WTC11 (cell line): ENCODE results near the gene NCAM2. TPM values are rescaled to one million over a fixed set of nuclear protein-coding genes. Genes with fewer than 3 reads are reported as not detected.

Source experiments
- ATAC-seq: fragments of 200-7000 bp; cut with Tn5 transposase; 2 replicates; pipeline ENCODE4 v1.10.0; 2021; ENCODE audit warnings: mild to moderate bottlenecking, moderate library complexity
- CTCF ChIA-PET: fragments of 300-600 bp; sonication (Branson Sonifier 250); formaldehyde crosslinking; loops from one replicate; lab custom pipeline; 2021; ENCODE audit warnings: antibody characterized with exemption; lab: Charles Lee
- POLR2A ChIA-PET: fragments of 350-600 bp; sonication (Branson Sonifier 250); formaldehyde crosslinking; loops from one replicate; lab custom pipeline; 2021; ENCODE audit warnings: antibody characterized with exemption; lab: Charles Lee
- DNase-seq: peaks from one replicate; pipeline ENCODE4 v3.0.0; 2021; ENCODE audit warnings: low spot score
- H3K27ac Mint-ChIP-seq: 2 replicates; pipeline ENCODE4 v1.8.0; 2021; ENCODE audit warnings: mixed read lengths
- H3K27me3 Mint-ChIP-seq: 2 replicates; pipeline ENCODE4 v1.8.0; 2021; ENCODE audit warnings: low read depth, mild to moderate bottlenecking, moderate library complexity, mixed read lengths
- H3K36me3 Mint-ChIP-seq: 2 replicates; pipeline ENCODE4 v1.8.0; 2021; ENCODE audit warnings: mixed read lengths
- H3K4me1 Mint-ChIP-seq: 2 replicates; pipeline ENCODE4 v1.8.0; 2022; ENCODE audit warnings: mixed read lengths
- H3K4me3 Mint-ChIP-seq: 2 replicates; pipeline ENCODE4 v1.8.0; 2021; ENCODE audit warnings: mild to moderate bottlenecking, moderate library complexity, mixed read lengths
- H3K9me3 Mint-ChIP-seq: 2 replicates; pipeline ENCODE4 v1.8.0; 2021; ENCODE audit warnings: mixed read lengths
- ELF4 ChIP-seq: sonication (generic); formaldehyde crosslinking; IDR thresholded peaks from 2 replicates; pipeline ENCODE4 v1.8.1; 2022; ENCODE audit warnings: low read depth, mild to moderate bottlenecking, moderate library complexity, missing genetic modification reagents
- ERG ChIP-seq: fragments of 250-450 bp; sonication (Bioruptor Pico); IDR thresholded peaks from 2 replicates; pipeline ENCODE4 v1.8.0; 2021; ENCODE audit warnings: mild to moderate bottlenecking
- FOXP1 ChIP-seq: sonication (generic); formaldehyde crosslinking; IDR thresholded peaks from 2 replicates; pipeline ENCODE4 v1.8.0; 2022; ENCODE audit warnings: missing genetic modification reagents, mild to moderate bottlenecking, moderate library complexity, borderline replicate concordance
- HMGXB4 ChIP-seq: sonication (generic); formaldehyde crosslinking; IDR thresholded peaks from 2 replicates; pipeline ENCODE4 v1.8.1; 2023; ENCODE audit warnings: mild to moderate bottlenecking, moderate library complexity, missing genetic modification reagents
- KAT7 ChIP-seq: sonication (generic); formaldehyde crosslinking; IDR thresholded peaks from 2 replicates; pipeline ENCODE4 v1.8.1; 2023; ENCODE audit warnings: missing genetic modification reagents, mild to moderate bottlenecking, borderline replicate concordance
- NFE2L1 ChIP-seq: sonication (generic); formaldehyde crosslinking; IDR thresholded peaks from 2 replicates; pipeline ENCODE4 v1.8.1; 2023; ENCODE audit warnings: missing genetic modification reagents
- NR3C1 ChIP-seq: sonication (generic); formaldehyde crosslinking; conservative IDR thresholded peaks from 2 replicates; pipeline ENCODE4 v1.8.1; 2023; ENCODE audit warnings: low read depth, mild to moderate bottlenecking, missing genetic modification reagents
- PRDM15 ChIP-seq: sonication (generic); formaldehyde crosslinking; IDR thresholded peaks from 2 replicates; pipeline ENCODE4 v1.8.0; 2022; ENCODE audit warnings: missing genetic modification reagents
- PREB ChIP-seq: sonication (generic); formaldehyde crosslinking; IDR thresholded peaks from 2 replicates; pipeline ENCODE4 v1.8.1; 2022; ENCODE audit warnings: mild to moderate bottlenecking, missing genetic modification reagents, moderate library complexity, borderline replicate concordance
- TEAD4 ChIP-seq: sonication (generic); formaldehyde crosslinking; IDR thresholded peaks from 2 replicates; pipeline ENCODE4 v1.8.0; 2022; ENCODE audit warnings: mild to moderate bottlenecking, missing genetic modification reagents
- total RNA-seq: library from RNA; stranded (reverse); gene quantifications from 3 replicates; pipeline ENCODE4 v1.2.3, GENCODE V29; 2021
- TF ChIP-seq, protein P1 (sequence below): sonication (generic); formaldehyde crosslinking; IDR thresholded peaks from 2 replicates; pipeline ENCODE4 v1.8.1; 2022; ENCODE audit warnings: missing genetic modification reagents, borderline replicate concordance
- TF ChIP-seq, protein P2 (sequence below): fragments of 250-450 bp; sonication (Bioruptor Pico); IDR thresholded peaks from 2 replicates; pipeline ENCODE4 v2.1.2; 2022; ENCODE audit warnings: mild to moderate bottlenecking, moderate library complexity
- TF ChIP-seq, protein P3 (sequence below): sonication (generic); formaldehyde crosslinking; IDR thresholded peaks from 2 replicates; pipeline ENCODE4 v1.8.1; 2023; ENCODE audit warnings: mild to moderate bottlenecking, missing genetic modification reagents, borderline replicate concordance

The NCAM2 gene
- total RNA-seq, 1 experiment from 2014 or later = 1.6 TPM

- no peak for TF ChIP-seq PRDM15
- no peak for TF ChIP-seq NR3C1 (CRISPR knock-in tag)
- no peak for TF ChIP-seq NFE2L1 (CRISPR knock-in tag)
- TF ChIP-seq HMGXB4 (CRISPR knock-in tag) = no peak
- TF ChIP-seq, protein P1, sequence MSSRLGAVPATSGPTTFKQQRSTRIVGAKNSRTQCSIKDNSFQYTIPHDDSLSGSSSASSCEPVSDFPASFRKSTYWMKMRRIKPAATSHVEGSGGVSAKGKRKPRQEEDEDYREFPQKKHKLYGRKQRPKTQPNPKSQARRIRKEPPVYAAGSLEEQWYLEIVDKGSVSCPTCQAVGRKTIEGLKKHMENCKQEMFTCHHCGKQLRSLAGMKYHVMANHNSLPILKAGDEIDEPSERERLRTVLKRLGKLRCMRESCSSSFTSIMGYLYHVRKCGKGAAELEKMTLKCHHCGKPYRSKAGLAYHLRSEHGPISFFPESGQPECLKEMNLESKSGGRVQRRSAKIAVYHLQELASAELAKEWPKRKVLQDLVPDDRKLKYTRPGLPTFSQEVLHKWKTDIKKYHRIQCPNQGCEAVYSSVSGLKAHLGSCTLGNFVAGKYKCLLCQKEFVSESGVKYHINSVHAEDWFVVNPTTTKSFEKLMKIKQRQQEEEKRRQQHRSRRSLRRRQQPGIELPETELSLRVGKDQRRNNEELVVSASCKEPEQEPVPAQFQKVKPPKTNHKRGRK (CRISPR knock-in tag) = no peak
- TF ChIP-seq KAT7 (CRISPR knock-in tag) = no peak
- TF ChIP-seq TEAD4 (CRISPR knock-in tag) = no peak
- TF ChIP-seq, protein P2, sequence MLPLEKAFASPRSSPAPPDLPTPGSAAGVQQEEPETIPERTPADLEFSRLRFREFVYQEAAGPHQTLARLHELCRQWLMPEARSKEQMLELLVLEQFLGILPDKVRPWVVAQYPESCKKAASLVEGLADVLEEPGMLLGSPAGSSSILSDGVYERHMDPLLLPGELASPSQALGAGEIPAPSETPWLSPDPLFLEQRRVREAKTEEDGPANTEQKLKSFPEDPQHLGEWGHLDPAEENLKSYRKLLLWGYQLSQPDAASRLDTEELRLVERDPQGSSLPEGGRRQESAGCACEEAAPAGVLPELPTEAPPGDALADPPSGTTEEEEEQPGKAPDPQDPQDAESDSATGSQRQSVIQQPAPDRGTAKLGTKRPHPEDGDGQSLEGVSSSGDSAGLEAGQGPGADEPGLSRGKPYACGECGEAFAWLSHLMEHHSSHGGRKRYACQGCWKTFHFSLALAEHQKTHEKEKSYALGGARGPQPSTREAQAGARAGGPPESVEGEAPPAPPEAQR (CRISPR knock-in tag) = no peak
- no peak for TF ChIP-seq PREB (CRISPR knock-in tag)
- TF ChIP-seq ERG (CRISPR knock-in tag) = no peak
Observed at GRCh38 chr21:21200939-21201615, 202.9 kb downstream of the NCAM2 start (continued).

GRCh38 chr21:21203822-21204339 lies 205.7 kb downstream of the NCAM2 start:
- ChIA-PET POLR2A (no interaction called here), CTCF (no interaction called here)
- no peak for TF ChIP-seq FOXP1 (CRISPR knock-in tag)
- no peak for TF ChIP-seq ELF4 (CRISPR knock-in tag)
- TF ChIP-seq, protein P3, sequence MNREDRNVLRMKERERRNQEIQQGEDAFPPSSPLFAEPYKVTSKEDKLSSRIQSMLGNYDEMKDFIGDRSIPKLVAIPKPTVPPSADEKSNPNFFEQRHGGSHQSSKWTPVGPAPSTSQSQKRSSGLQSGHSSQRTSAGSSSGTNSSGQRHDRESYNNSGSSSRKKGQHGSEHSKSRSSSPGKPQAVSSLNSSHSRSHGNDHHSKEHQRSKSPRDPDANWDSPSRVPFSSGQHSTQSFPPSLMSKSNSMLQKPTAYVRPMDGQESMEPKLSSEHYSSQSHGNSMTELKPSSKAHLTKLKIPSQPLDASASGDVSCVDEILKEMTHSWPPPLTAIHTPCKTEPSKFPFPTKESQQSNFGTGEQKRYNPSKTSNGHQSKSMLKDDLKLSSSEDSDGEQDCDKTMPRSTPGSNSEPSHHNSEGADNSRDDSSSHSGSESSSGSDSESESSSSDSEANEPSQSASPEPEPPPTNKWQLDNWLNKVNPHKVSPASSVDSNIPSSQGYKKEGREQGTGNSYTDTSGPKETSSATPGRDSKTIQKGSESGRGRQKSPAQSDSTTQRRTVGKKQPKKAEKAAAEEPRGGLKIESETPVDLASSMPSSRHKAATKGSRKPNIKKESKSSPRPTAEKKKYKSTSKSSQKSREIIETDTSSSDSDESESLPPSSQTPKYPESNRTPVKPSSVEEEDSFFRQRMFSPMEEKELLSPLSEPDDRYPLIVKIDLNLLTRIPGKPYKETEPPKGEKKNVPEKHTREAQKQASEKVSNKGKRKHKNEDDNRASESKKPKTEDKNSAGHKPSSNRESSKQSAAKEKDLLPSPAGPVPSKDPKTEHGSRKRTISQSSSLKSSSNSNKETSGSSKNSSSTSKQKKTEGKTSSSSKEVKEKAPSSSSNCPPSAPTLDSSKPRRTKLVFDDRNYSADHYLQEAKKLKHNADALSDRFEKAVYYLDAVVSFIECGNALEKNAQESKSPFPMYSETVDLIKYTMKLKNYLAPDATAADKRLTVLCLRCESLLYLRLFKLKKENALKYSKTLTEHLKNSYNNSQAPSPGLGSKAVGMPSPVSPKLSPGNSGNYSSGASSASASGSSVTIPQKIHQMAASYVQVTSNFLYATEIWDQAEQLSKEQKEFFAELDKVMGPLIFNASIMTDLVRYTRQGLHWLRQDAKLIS = no peak
- Mint-ChIP-seq H3K36me3 (no peaks in the 10 kb centered on the region), H3K9me3 (no peaks in the 10 kb centered on the region), H3K4me3 (no peak overlapping the region), H3K27ac (no peak overlapping the region), H3K27me3 (no peaks in the 10 kb centered on the region), H3K4me1 (no peaks in the 10 kb centered on the region)
- ATAC-seq (no peak), DNase-seq (no peak)
